Stimulated activated CD8-positive, alpha-beta memory T cell treated with anti-CD3 and anti-CD28 coated beads, Interleukin-4, amount 100 ng/mL, for 1 hour (primary cell): Measurements from ENCODE around the gene SLC2A1.

ENCODE experiments used
- DNase-seq, 2 donors: peaks; one replicate each; pipeline ENCODE4 v3.0.0-alpha.2; 2020; ENCODE audit warnings: low read depth in 2 of 2, low spot score in 1 of 2

Gene SLC2A1

DNA sequence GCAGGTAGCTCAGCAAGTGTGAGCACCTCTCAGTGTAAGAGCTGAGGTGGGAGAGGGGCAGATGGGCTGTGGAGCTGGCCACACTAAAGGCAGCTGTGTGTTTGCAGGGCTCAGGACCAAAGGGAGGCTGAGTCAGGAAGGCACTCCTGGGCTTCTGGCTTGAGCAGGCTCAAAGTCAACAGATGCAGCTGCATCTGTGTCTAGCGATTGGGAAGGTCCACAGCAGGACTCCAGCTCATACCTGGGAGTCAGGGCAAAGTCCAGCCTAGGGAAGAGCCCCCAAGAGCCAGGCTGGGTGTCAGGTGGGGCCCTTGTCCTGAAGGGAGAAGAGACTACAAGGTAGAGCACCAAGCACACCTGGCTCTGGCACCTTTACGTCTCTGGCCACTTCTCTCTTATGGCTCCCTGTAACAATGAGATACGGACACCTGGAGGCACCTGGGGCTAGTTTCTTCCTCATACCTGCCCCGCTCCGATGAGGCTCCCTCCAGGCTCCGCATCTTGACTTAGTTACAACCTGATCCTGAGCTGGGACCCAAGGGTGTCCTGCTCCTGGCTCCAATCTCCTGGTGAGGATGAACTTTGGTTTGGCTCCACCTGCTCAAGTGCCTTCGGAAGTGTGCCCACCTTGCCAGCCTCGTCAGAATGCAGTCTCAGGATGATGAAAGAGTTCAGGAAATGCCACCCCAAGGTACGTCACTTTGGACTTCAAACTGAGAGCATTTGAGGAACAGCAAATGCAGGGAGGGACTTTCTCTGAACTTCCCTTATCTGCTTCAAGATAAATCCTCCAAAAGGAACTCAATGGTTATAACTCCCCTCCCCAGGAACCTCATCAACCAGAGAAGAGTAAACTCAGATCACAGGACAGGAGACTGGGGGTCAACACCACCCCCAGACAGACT, 21.5 kb upstream of the SLC2A1 start:
- no peak for DNase-seq

GRCh38 chr1:42979036-42979430, 20.4 kb upstream of the SLC2A1 start:
- no peak for DNase-seq

DNA sequence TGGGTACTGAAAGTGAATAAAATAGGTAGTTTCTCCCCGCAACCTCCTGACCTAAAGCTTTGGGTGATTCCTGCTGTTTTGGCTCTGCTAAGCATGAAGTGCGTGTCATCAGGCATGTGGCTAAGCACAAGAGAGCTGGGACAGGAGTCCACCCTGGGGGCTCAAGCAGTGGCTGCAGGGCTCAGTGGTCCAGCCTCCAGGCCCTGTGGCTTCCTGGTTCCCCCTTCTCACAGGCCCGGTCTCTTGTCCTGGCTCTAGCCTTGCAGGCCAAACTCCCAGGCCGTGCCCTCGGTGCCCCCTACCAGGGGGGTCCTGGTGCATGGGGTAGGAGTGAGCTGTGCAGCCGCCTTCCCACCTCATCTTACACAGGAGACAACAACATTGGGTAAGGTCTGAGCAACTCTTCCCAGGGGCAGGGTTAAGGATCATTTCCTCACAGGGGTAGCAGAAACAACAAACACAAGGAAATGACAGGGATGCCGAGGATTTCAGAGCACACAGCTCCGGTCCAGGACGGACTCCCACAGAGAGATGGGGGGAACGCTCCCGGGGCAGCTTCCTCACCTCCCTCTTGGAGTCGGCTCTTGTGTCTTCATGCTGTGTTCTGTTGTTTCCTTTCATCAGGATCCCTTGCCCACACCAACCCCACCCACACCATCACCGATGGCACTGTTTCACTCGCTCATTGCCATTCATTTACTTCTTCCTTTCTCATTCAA, 19.8 kb upstream of the SLC2A1 start:
- no peak for DNase-seq

- DNase-seq = no peak
These were observed 19.0 kb upstream of the SLC2A1 start for GRCh38 chr1:42977653-42978052.

GRCh38 chr1:42975561-42976225, 17.0 kb upstream of the SLC2A1 start:
- DNase-seq = no peak

- no peak for DNase-seq
These were observed 16.2 kb upstream of the SLC2A1 start for GRCh38 chr1:42974767-42975437.

- no peak for DNase-seq
These were observed 15.1 kb upstream of the SLC2A1 start for GRCh38 chr1:42973799-42974198.

DNA sequence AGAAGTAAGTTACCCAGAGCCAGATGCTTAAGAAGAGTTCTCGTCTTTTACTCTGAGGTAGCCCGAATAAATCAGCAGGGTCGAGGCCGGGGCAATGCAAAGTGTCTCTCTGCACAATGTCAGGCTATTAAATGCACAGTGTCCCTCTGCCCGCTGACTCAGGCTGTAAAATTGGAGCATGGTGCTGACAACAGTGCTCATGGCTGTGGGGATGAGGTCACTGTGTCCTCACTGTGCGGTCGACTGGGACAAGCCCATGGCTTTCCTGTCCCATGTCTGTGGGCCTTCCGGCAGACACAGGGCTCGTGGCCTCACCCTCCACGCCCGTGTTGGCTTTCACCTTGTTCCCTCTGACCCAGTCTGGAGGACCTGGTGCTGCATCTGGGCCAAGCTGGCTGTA, 14.6 kb upstream of the SLC2A1 start:
- no peak for DNase-seq

GRCh38 chr1:42971841-42972291, 13.2 kb upstream of the SLC2A1 start:
- DNase-seq = no peak

GRCh38 chr1:42970143-42970542, 11.5 kb upstream of the SLC2A1 start:
- DNase-seq = no peak

- DNase-seq = no peak
These were observed 10.0 kb upstream of the SLC2A1 start for GRCh38 chr1:42968654-42969053.

GRCh38 chr1:42966688-42967612, 8.3 kb upstream of the SLC2A1 start:
- no peak for DNase-seq

DNA sequence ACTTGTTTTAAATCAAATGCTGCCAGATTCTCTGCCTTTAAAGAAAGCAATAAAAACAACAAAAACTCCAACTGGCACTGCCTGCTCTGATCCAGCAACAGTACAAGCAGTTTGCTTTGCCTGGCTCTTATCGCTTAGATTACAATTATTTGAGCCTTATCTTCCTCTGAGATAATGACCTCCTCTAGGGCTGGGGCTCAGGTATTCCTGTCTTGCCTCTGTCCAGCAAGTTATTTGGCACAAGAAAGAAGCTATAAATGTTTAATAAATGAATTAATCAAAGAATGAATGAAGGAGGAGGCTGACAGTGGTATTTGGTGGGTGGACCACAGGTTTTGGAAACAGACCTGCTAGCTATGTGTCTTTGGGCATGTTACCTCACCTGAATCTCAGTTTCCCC, 6.7 kb upstream of the SLC2A1 start:
- no peak for DNase-seq

GRCh38 chr1:42964044-42964812, 5.6 kb upstream of the SLC2A1 start:
- DNase-seq = no peak

- no peak for DNase-seq
These were observed 4.8 kb upstream of the SLC2A1 start for GRCh38 chr1:42963378-42964043.

- DNase-seq = no peak
These were observed 4.1 kb upstream of the SLC2A1 start for GRCh38 chr1:42962641-42963377.

DNA sequence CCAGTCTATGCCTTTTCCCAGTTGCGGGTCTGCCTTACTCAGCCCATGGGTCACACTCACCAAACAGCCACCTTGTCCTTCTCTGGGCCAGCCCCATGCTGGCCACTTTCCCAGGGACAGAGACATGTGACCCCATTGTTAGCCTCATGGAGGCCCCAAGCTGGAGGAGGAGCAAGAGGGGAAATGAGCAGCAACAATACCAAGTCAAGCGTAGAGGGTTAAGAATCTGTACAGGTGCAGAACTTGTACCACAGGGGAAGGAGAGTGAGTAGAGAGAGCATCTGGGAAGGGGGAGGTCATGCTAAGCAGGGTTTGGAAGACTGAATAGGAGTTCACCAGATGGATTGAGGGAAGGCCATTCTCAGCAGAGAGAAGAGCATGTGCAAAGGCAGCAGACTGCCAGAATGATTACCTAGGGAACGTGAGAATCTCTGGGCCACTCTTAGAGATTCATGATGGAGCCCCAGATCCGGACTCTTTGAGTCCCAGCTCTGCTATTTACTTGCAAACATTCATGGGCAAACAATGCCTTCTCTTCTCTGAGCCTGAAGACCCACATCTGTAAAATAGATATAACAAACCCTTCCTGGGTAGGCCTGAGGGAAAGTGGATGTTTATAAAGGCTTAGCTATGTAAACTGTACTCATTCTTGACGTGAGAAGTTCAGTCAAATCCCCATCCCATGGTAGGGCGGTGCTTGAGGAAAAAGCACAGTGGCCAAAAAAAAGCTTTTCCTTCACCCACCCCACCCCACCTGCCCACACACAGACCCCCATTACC, 2.8 kb upstream of the SLC2A1 start:
- no peak for DNase-seq
